K562 (cell line): ENCODE results near the gene FRRS1L. TPM values are rescaled to one million over a fixed set of nuclear protein-coding genes. Genes with fewer than 3 reads are reported as not detected.

Source experiments
- ELF4 ChIP-seq: fragments of 450-650 bp; formaldehyde crosslinking; IDR thresholded peaks from 2 replicates; pipeline ENCODE4 v1.4.0; 2022; ENCODE audit warnings: missing genetic modification characterization
- FOXK1 ChIP-seq: sonication (generic); formaldehyde crosslinking; IDR thresholded peaks from 2 replicates; pipeline ENCODE4 v1.8.0; 2022; ENCODE audit warnings: missing genetic modification reagents, mild to moderate bottlenecking, borderline replicate concordance
- FOXM1 ChIP-seq, 2 experiments: fragments of 450-650 bp in 1 of 2; sonication (generic) in 1 of 2; formaldehyde crosslinking in 1 of 2; IDR thresholded peaks; 2 replicates each; pipeline versions ENCODE4 v1.6.1 to v1.9.0; 2017 to 2022; ENCODE audit warnings: low read depth in 2 of 2, mild to moderate bottlenecking in 2 of 2, missing genetic modification reagents in 1 of 2, moderate library complexity in 1 of 2
- HOXB6 ChIP-seq: fragments of 250-450 bp; sonication (Bioruptor Pico); IDR thresholded peaks from 2 replicates; pipeline ENCODE4 v1.5.1; 2022; ENCODE audit warnings: mild to moderate bottlenecking, borderline replicate concordance
- KDM5B ChIP-seq: fragments of 200-600 bp; sonication (generic); IDR thresholded peaks from 2 replicates; pipeline ENCODE4 v1.6.1; 2012; ENCODE audit warnings: low read depth, mild to moderate bottlenecking, moderate library complexity, low read length, control low read depth, inconsistent platforms; ENCODE audit not compliant: insufficient replicate concordance
- KHSRP ChIP-seq: fragments of 450-650 bp; IDR thresholded peaks from 2 replicates; pipeline ENCODE4 v1.6.1; 2017
- KLF1 ChIP-seq: fragments of 450-650 bp; IDR thresholded peaks from 2 replicates; pipeline ENCODE4 v1.6.1; 2016; ENCODE audit warnings: missing genetic modification characterization, missing compliant biosample characterization
- NR3C1 ChIP-seq: sonication (generic); formaldehyde crosslinking; IDR thresholded peaks from 2 replicates; pipeline ENCODE4 v1.8.1; 2022; ENCODE audit warnings: missing genetic modification reagents
- TCF7 ChIP-seq: sonication (generic); IDR thresholded peaks from 2 replicates; pipeline ENCODE4 v1.6.1; 2016; ENCODE audit warnings: antibody characterized with exemption, borderline replicate concordance
- ZFP36 ChIP-seq: fragments of 150-350 bp; IDR thresholded peaks from 2 replicates; pipeline ENCODE4 v1.6.1; 2018; ENCODE audit warnings: low read length, low read depth; ENCODE audit not compliant: partially characterized antibody
- ZNF146 ChIP-seq: IDR thresholded peaks from one replicate; pipeline ENCODE4 v1.6.1; 2018; ENCODE audit warnings: missing compliant biosample characterization; ENCODE audit not compliant: unreplicated experiment
- ZZZ3 ChIP-seq: fragments of 450-650 bp; IDR thresholded peaks from 2 replicates; pipeline ENCODE4 v1.6.1; 2016; ENCODE audit warnings: antibody characterized with exemption, mild to moderate bottlenecking, moderate library complexity
- polyA plus RNA-seq, 8 experiments: library from polyadenylated mRNA; depleted of rRNA in 4 of 8; stranded (reverse) in 5 of 8; unstranded in 3 of 8; fragments of >200 nt; fragmentation: Nextera tagmentation in 2 of 8; fragmentation: Illumina TruSeq in 1 of 8; extraction: Ambion mirVana in 2 of 8; extraction: Trizol in 1 of 8; gene quantifications; 2 replicates each; pipeline versions ENCODE4 v1.2.1 to v1.2.3, GENCODE V29; 2011 to 2014; ENCODE audit warnings: inconsistent platforms in 1 of 8, missing spikeins in 1 of 8
- total RNA-seq, 7 experiments: library from RNA; depleted of rRNA in 6 of 7; stranded (reverse); fragments of >200 nt in 6 of 7; fragmentation: Illumina TruSeq in 2 of 7; extraction: Trizol in 2 of 7; gene quantifications; 2 replicates each; pipeline versions ENCODE4 v1.2.1 to v1.2.3, GENCODE V29; 2011 to 2021; ENCODE audit warnings: low replicate concordance in 1 of 7
- TF ChIP-seq, protein P1 (sequence below): fragments of 450-650 bp; IDR thresholded peaks from 2 replicates; pipeline ENCODE4 v1.6.1; 2016; ENCODE audit warnings: low read depth
- TF ChIP-seq, protein P2 (sequence below): IDR thresholded peaks from 2 replicates; pipeline ENCODE4 v1.6.1; 2016; ENCODE audit warnings: missing genetic modification characterization, missing compliant biosample characterization

FRRS1L gene
- total and polyA plus RNA-seq, 9 of the 15 experiments (the other 6 are each of a cell fraction or from before 2014, with no cell fraction given), result under 0.01 to 0.04 (median 0.03) TPM; not detected in 5

DNA sequence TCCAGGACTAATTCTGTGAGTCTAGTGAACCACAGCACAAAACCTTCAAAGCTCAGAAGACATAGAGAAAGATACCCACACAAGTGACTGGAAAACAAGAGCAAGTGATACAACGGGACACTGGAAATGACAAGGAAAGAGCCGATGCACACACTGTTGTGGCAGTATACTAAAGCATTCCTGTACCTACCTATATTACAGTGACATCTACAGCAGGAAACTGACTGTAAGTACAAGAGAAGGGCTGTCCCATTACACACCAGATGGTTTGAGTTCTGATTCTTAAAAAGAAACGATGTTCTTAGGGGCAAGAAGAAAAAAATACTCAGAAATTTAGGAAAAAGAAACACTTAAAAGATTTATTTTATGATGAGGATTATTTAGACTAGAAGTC, 65.8 kb downstream of the FRRS1L start (continued):
- TF ChIP-seq, protein P1, sequence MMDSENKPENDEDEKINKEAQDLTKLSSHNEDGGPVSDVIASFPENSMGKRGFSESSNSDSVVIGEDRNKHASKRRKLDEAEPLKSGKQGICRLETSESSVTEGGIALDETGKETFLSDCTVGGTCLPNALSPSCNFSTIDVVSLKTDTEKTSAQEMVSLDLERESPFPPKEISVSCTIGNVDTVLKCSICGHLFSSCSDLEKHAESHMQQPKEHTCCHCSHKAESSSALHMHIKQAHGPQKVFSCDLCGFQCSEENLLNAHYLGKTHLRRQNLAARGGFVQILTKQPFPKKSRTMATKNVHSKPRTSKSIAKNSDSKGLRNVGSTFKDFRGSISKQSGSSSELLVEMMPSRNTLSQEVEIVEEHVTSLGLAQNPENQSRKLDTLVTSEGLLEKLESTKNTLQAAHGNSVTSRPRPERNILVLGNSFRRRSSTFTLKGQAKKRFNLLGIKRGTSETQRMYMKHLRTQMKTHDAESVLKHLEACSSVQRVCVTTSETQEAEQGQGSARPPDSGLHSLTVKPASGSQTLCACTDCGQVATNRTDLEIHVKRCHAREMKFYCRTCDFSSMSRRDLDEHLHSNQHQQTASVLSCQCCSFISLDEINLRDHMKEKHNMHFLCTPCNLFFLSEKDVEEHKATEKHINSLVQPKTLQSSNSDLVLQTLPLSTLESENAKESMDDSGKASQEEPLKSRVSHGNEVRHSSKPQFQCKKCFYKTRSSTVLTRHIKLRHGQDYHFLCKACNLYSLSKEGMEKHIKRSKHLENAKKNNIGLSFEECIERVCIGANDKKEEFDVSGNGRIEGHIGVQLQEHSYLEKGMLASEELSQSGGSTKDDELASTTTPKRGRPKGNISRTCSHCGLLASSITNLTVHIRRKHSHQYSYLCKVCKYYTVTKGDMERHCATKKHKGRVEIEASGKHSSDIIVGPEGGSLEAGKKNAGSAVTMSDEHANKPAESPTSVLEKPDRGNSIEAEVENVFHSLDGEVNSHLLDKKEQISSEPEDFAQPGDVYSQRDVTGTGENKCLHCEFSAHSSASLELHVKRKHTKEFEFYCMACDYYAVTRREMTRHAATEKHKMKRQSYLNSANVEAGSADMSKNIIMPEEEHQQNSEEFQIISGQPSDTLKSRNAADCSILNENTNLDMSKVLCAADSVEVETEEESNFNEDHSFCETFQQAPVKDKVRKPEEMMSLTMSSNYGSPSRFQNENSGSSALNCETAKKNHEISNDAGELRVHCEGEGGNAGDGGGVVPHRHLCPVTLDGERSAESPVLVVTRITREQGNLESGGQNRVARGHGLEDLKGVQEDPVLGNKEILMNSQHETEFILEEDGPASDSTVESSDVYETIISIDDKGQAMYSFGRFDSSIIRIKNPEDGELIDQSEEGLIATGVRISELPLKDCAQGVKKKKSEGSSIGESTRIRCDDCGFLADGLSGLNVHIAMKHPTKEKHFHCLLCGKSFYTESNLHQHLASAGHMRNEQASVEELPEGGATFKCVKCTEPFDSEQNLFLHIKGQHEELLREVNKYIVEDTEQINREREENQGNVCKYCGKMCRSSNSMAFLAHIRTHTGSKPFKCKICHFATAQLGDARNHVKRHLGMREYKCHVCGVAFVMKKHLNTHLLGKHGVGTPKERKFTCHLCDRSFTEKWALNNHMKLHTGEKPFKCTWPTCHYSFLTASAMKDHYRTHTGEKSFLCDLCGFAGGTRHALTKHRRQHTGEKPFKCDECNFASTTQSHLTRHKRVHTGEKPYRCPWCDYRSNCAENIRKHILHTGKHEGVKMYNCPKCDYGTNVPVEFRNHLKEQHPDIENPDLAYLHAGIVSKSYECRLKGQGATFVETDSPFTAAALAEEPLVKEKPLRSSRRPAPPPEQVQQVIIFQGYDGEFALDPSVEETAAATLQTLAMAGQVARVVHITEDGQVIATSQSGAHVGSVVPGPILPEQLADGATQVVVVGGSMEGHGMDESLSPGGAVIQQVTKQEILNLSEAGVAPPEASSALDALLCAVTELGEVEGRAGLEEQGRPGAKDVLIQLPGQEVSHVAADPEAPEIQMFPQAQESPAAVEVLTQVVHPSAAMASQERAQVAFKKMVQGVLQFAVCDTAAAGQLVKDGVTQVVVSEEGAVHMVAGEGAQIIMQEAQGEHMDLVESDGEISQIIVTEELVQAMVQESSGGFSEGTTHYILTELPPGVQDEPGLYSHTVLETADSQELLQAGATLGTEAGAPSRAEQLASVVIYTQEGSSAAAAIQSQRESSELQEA, result no peak
- TF ChIP-seq ZZZ3 (no peak), ELF4 (CRISPR knock-in tag) (no peak), KLF1 (tag) (no peak), KDM5B (no peak), FOXM1 (IDR thresholded peaks at IDR 0.05; ENCODE audit: low read depth) (no peak), FOXM1 (CRISPR knock-in tag; IDR thresholded peaks at IDR 0.05; ENCODE audit: low read depth) (no peak), ZNF146 (CRISPR knock-in tag) (no peak), FOXK1 (CRISPR knock-in tag) (no peak), HOXB6 (CRISPR knock-in tag) (no peak), NR3C1 (CRISPR knock-in tag) (no peak), ZFP36 (no peak), KHSRP (no peak), TCF7 (no peak)
- TF ChIP-seq, protein P2, sequence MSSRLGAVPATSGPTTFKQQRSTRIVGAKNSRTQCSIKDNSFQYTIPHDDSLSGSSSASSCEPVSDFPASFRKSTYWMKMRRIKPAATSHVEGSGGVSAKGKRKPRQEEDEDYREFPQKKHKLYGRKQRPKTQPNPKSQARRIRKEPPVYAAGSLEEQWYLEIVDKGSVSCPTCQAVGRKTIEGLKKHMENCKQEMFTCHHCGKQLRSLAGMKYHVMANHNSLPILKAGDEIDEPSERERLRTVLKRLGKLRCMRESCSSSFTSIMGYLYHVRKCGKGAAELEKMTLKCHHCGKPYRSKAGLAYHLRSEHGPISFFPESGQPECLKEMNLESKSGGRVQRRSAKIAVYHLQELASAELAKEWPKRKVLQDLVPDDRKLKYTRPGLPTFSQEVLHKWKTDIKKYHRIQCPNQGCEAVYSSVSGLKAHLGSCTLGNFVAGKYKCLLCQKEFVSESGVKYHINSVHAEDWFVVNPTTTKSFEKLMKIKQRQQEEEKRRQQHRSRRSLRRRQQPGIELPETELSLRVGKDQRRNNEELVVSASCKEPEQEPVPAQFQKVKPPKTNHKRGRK (tag), result no peak
